ENCODE measurements around the gene SNX24. TPM values are rescaled to one million over a fixed set of nuclear protein-coding genes. Genes with fewer than 3 reads are reported as not detected.

The SNX24 gene
- total RNA-seq, 2 experiments from 2014 or later = 2.0 to 2.3 TPM

DNA sequence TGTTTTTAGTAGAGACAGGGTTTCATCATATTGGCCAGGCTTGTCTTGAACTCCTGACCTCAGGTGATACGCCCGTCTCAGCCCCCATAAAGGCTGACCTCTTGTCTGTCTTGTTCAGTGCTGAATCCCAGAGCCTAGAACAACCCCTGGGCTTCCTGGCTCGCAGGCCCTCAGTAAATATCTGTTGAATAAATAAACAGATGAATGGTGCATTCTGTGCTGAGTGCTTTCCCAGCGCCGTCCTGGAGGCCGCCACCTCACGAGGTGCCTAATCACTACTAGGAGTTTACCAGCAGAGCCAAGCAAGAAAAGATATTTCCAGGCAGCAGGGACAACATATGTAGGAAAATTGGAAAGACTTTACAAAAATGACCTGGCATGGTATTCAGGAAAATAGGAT lies 88.5 kb downstream of the SNX24 start:
- no peak for DNase-seq
- Mint-ChIP-seq H3K9me3 (no peaks in the 10 kb centered on the region), H3K27me3 (no peaks in the 10 kb centered on the region), H3K4me1 (ENCODE audit: low read depth) (no peaks in the 10 kb centered on the region), H3K36me3 (ENCODE audit: low read depth) (no peaks in the 10 kb centered on the region), H3K27ac (no peak overlapping the region), H3K4me3 (no peak overlapping the region)
- TF ChIP-seq, protein P1, sequence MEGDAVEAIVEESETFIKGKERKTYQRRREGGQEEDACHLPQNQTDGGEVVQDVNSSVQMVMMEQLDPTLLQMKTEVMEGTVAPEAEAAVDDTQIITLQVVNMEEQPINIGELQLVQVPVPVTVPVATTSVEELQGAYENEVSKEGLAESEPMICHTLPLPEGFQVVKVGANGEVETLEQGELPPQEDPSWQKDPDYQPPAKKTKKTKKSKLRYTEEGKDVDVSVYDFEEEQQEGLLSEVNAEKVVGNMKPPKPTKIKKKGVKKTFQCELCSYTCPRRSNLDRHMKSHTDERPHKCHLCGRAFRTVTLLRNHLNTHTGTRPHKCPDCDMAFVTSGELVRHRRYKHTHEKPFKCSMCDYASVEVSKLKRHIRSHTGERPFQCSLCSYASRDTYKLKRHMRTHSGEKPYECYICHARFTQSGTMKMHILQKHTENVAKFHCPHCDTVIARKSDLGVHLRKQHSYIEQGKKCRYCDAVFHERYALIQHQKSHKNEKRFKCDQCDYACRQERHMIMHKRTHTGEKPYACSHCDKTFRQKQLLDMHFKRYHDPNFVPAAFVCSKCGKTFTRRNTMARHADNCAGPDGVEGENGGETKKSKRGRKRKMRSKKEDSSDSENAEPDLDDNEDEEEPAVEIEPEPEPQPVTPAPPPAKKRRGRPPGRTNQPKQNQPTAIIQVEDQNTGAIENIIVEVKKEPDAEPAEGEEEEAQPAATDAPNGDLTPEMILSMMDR (IDR thresholded peaks at IDR 0.05) = no peak
- ChIA-PET POLR2A (no interaction called here), CTCF (no interaction called here)
- no peak for ATAC-seq
- intact Hi-C loops (cut with micrococcal nuclease) = no loop called here

DNA sequence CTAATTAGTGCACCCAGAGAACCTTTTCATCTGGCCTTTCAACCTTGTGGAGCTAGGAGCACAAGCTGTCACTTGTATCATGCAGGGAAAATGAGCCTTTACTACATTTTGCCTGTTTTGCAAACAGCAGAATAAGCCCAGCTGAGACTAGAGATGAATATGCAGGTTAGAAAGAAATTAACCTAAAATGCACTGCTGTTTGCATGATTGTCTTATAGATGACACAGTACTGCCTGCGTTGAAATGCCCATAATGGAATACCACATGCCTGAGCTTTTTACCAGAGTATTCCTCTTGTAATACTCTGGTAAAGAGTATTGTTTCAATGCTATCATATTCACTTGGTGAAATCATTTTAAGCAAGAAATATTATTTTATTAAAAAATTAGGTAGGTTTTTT lies 90.7 kb downstream of the SNX24 start:
- Mint-ChIP-seq H3K9me3 (no peaks in the 10 kb centered on the region), H3K27ac (no peak overlapping the region), H3K27me3 (peaks cover 2% of the 10 kb centered on the region), H3K4me3 (no peak overlapping the region), H3K4me1 (ENCODE audit: low read depth) (no peaks in the 10 kb centered on the region), H3K36me3 (ENCODE audit: low read depth) (no peaks in the 10 kb centered on the region)
- TF ChIP-seq, protein P1 (IDR thresholded peaks at IDR 0.05) = no peak
- DNase-seq (no peak), ATAC-seq (no peak)
- intact Hi-C loops (cut with micrococcal nuclease) = no loop called here
- CTCF ChIA-PET = no interaction called here
- POLR2A ChIA-PET = no interaction called here

DNA sequence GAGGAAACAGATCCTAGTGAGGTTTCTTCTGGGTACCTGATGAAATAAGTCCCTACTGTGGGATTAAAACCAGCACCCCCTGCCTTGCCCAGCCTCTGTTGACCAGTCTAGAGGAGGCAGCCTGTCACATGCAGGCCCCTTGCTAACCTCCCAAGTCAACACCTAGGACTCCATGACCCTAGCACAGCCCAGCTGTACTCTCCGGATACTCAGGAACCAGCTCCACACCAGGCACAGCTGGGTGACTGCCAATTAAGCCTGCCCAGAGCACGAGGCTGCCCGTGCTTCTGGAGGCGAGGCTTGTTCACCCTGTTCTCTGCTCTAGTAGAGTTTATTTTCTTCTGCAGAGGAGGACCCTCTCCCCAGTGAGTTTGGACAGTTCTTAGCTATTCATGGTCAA lies 92.5 kb downstream of the SNX24 start:
- Mint-ChIP-seq H3K4me3 (no peak overlapping the region), H3K9me3 (no peaks in the 10 kb centered on the region), H3K36me3 (ENCODE audit: low read depth) (no peaks in the 10 kb centered on the region), H3K4me1 (ENCODE audit: low read depth) (no peaks in the 10 kb centered on the region), H3K27me3 (peaks cover 2% of the 10 kb centered on the region), H3K27ac (no peak overlapping the region)
- no peak for DNase-seq
- no peak for ATAC-seq
- intact Hi-C loops (cut with micrococcal nuclease) = no loop called here
- CTCF ChIA-PET = no interaction called here
- POLR2A ChIA-PET = no interaction called here
- TF ChIP-seq, protein P1 (IDR thresholded peaks at IDR 0.05) = no peak

DNA sequence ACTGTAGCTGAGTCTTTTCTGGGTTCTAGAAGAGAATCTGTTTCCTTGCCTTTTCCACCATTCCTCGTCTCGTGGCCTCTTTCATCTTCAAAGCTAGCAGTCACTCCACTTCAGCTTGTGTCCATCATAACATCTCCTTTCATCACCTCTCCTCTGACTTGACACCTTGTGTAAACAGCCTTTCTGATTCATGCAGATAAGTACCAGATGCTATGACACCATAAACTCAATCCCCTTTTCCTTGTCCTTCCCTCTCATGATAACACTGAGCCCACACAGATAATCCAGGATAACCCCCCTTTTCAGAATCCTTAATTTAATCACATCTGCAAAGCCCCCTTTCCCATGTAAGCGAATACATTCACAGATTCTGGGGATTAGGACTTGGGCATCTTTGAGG lies 95.5 kb downstream of the SNX24 start:
- no peaks in the 10 kb centered on the region for H3K9me3 Mint-ChIP-seq
- CTCF ChIA-PET = no interaction called here
- DNase-seq = no peak
- H3K4me1 Mint-ChIP-seq (ENCODE audit: low read depth) = no peaks in the 10 kb centered on the region
- H3K36me3 Mint-ChIP-seq (ENCODE audit: low read depth) = no peaks in the 10 kb centered on the region
- no peak overlapping the region for H3K27ac Mint-ChIP-seq
- TF ChIP-seq, protein P1 (IDR thresholded peaks at IDR 0.05) = no peak
- POLR2A ChIA-PET = no interaction called here
- intact Hi-C loops (cut with micrococcal nuclease) = no loop called here
- H3K27me3 Mint-ChIP-seq = peaks cover 2% of the 10 kb centered on the region
- H3K4me3 Mint-ChIP-seq = no peak overlapping the region
- no peak for ATAC-seq

DNA sequence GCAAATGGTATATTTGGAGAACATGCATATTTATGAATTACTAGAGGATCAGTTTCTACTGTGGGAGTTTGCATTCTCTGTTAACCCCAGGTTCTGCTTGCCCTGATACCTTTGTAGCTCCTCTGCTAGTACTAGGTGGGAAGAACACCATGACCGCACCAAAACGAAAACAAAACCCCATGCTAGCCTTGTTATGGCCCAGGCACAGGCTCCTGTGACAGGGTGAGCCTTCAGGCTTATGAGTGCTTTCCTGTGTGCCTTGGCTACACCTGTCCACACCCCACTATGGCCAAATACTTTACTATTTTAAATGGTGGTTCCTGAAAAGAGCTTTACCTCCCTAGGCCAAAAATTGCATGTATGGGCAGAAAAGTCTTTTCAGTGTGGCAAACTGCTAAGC lies 96.3 kb downstream of the SNX24 start:
- no peak overlapping the region for H3K27ac Mint-ChIP-seq
- intact Hi-C loops (cut with micrococcal nuclease) = no loop called here
- H3K9me3 Mint-ChIP-seq = no peaks in the 10 kb centered on the region
- H3K4me1 Mint-ChIP-seq (ENCODE audit: low read depth) = no peaks in the 10 kb centered on the region
- TF ChIP-seq, protein P1 (IDR thresholded peaks at IDR 0.05) = no peak
- POLR2A ChIA-PET = no interaction called here
- DNase-seq = no peak
- CTCF ChIA-PET = no interaction called here
- no peaks in the 10 kb centered on the region for H3K36me3 Mint-ChIP-seq (ENCODE audit: low read depth)
- no peak overlapping the region for H3K4me3 Mint-ChIP-seq
- no peak for ATAC-seq
- peaks cover 2% of the 10 kb centered on the region for H3K27me3 Mint-ChIP-seq

All from activated CD8-positive, alpha-beta T cell treated with anti-CD3 and anti-CD28 coated beads for 36 hours (primary cell).